Measurements from ENCODE around the gene POLH. TPM values are rescaled to one million over a fixed set of nuclear protein-coding genes. Genes with fewer than 3 reads are reported as not detected.

The POLH gene
- total RNA-seq, 1 donor from 2014 or later = 26.7 TPM

- DNase-seq (ENCODE audit: low read depth) = peak; percentile 32
These were observed 28.2 kb downstream of the POLH start for GRCh38 chr6:43604174-43604573.

DNA sequence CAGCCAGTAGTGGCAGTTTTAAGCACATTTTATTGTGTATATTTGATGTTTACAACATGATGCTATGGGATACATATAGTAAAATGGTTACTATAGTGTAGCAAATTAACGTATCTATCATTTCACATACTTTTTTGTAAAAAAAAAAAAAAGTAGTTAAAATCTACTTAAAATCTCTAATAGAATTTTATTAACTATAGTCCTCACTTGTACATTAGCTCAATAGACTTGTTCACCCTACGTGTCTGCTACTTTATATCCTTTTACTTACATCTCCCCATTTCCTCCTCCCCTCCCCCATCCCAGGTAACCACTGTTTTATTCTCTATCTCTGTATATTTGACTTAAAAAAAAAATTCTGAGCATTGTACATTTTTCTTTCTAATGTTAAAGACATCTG lies 30.0 kb downstream of the POLH start:
- DNase-seq (ENCODE audit: low read depth) = no peak

DNA sequence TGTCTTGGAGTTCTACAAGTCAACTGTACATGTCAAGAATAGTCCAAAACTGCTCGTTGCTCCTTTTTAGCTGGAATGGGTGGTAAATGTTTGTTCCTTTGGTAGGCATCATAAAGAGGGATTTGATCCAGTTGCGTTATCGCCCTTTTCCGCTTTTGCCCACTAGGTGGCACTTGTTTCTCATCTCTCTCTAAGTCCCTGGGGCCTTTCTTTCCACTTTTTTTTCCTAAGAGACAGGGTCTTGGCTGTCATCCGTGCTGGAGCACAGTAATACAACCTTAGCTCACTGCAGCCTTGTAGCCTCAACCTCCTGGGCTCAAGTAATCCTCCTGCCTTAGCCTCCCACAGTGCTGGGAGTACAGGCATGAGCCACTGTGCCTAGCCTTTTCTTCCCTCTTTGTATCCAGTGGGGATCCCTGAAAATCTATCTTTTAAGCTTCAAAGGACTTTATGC lies 32.4 kb downstream of the POLH start:
- DNase-seq (ENCODE audit: low read depth) = peak; percentile 80

DNA sequence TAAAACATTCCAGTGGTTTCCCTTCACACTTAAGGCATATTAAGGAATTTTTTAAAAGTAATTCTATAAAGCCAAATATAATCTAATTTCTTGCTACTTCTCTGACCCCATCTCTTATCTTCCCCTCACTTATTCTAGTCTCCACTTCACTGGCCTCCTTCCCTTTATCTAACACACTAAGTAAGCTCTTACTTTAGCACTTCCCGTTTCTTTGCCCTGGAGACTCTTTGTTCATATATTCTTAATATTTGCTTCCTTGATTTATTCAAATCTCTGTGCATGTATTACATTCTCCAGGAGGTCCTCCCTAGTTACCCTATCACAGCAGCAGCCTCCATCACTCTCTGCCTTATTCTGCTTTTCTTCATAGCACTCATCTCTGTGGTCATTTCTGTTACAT lies 32.8 kb downstream of the POLH start:
- DNase-seq (ENCODE audit: low read depth) = no peak

DNA sequence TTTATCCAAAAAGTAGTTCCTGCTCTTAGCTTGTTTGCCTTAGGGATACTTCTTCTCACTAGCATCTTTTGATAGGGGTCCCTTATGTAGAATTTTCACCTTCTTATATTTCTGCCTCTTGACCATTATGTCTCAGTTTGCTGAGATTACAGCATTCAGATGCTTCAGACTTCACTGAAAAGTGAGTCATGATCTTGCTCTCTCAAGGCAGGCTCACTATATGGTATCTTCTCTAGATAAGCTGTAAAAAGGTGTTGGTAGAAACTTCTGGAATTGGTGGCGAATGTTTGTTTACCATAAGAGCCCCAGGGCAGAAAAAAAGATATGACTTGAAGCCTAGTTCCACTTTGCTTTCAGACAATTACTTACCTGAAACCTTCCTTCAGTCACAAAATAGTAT lies 33.4 kb downstream of the POLH start:
- DNase-seq (ENCODE audit: low read depth) = no peak

- no peak for DNase-seq (ENCODE audit: low read depth)
These were observed 34.4 kb downstream of the POLH start for GRCh38 chr6:43610431-43610830.

- DNase-seq (ENCODE audit: low read depth) = no peak
These were observed 37.9 kb downstream of the POLH start for GRCh38 chr6:43613721-43614395.

GRCh38 chr6:43614396-43614730 lies 38.4 kb downstream of the POLH start:
- DNase-seq (ENCODE audit: low read depth) = no peak

DNA sequence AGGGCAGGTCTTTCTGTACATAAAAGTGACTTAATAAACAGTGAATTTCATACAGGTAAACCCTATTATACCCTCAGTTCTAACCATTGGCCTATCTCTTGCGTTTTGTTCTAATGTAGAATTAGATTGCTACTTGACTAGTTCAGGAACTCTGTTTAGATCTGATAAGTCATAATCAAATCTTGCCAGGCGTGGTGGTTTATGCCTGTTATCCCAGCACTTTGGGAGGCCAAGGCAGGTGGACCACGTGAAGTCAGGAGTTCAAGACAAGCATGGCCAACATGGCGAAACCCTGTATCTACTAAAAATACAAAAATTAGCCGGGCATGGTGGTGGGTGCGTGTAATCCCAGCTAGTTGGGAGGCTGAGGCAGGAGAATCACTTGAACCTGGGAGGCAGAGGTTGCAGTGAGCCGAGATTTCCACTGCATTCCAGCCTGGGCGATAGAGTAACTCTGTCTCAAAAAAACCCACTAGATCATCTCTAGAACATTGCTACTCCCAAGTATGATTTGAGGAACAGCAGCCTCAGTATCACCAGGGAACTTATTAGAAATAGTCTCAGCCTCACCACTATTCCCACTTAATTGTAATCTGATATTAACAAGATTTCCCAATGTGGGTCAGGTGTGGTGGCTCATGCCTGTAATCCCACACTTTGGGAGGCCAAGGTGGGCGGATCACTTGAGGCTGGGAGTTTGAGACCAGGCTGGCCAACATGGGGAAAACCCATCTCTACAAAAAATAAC lies 40.9 kb downstream of the POLH start:
- DNase-seq (ENCODE audit: low read depth) = peak; percentile 17

DNA sequence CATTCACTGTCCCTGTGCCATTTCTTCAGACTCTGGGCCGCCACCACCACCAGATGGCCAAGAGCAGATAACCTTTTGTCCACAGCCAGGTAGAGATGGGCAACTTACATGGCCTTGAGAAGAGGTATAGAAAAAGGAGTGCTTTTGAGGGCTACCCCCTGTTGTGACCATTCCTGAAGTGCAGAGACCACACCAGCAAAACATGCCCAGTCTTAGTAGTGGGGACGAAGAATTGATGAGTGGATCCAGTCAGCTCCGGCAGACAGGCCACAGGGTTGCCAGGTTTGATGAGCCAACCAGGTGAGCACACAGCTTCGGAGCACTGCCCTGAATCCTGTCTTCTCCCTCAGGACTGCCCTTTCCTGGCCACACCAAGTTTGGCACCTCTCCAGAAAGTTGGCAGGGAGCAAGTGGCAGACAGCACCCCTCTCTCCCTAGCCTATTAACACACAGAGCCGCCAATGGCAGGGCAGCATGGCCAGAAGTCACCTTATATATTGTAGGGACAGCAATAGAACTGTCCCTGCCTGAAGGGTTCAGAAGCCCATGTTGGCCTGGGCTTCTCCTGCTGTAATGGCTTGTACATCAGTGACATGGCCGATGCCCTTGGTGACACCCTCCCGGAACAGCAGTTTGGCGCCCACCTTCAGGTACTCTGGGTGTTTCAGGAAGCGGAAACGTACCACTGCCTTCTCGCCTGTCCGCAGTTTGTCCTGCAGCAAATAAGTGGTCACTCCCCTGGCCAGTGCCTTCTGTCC lies 45.3 kb downstream of the POLH start:
- peak; percentile 12 for DNase-seq (ENCODE audit: low read depth)

DNA sequence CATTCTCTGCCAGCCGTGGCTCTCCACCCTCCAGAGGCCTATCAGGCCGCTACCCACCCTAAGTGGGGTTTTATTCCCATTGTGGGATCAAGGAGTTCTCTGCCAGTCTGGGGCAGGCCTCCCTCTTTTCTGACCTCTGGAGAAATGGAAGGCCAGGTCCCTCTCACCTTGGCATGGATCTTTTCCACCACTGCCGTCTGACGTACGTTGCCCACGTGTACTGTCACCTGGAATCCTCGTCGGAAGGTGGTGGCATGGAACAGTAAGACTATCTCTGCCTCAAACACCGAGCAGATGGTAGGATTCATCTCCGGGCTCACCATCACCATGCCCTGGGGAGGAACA lies 45.8 kb downstream of the POLH start:
- no peak for DNase-seq (ENCODE audit: low read depth)

GRCh38 chr6:43622541-43622940 lies 46.6 kb downstream of the POLH start:
- DNase-seq (ENCODE audit: low read depth) = no peak

- peak; percentile 26 for DNase-seq (ENCODE audit: low read depth)
These were observed 48.1 kb downstream of the POLH start for GRCh38 chr6:43623880-43624785.

GRCh38 chr6:43624786-43625288 lies 48.9 kb downstream of the POLH start:
- no peak for DNase-seq (ENCODE audit: low read depth)

DNA sequence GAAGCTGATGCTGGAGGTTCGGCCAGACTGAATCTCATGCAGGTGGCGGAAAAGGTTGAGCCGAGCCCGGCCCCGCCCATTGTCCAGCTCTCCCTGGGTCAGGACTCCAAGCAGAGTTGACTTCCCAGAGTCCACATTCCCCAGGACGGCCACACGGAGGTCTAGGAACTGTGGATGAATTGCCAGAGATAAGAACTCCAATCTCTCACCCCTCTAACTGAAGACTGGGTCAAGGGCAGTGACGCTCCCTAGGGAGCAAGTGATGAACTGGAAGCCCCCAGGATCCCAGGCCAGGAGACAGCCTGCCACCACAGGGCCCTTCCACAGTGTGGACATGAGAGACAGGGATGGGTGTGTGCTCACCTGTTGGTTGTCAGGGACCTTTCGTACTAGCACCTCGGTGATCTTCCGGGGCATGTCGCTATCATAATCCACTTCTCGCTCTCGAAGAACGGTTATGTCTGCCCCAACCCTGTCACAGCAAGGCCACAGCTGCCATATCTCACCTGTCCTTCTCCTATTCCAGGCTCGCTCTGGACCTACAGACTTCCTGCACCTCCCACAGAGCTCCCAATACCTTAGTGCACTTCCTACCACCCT lies 49.5 kb downstream of the POLH start:
- DNase-seq (ENCODE audit: low read depth) = no peak

DNA sequence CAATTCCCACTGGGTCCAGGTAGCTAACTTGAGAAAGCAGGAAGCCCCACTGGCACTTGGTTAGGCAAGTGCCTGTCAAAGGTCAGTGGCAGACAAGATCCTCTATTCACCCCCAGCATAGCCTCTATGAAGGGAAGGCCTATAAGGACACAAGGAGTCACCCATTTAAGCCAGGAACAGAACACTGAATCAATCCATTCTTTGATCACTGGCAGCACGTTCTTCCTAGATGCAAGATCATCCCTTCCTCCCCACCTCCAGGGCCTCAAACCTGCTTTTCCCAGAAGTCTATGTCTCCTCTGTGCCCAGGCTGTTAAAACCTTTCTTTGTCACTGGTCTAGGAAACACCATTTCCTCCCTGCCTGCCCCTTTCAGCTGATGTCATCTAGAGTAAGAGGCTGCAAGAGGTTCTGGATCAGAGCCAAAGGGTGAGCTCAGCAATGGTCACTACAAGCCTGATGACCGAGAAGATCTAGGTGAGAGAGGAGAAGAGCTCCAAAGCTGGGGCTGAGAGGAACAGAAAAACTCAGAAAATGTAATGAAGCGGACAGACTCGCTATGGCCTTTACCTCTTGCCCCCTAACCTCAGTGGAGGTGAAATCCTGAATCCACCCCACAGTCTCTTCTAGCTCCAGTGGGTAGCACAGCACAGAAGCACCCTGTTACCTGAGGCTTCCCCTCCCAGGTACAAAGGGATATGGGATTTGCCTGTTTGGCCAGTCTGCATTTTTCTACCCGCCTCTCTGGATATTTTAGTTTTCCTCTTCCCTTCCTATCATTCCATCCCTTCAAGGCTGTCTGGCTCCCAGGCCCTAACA lies 51.2 kb downstream of the POLH start:
- peak; percentile 85 for DNase-seq (ENCODE audit: low read depth)

GRCh38 chr6:43628393-43629103 lies 52.6 kb downstream of the POLH start:
- peak; percentile 60 for DNase-seq (ENCODE audit: low read depth)

DNA sequence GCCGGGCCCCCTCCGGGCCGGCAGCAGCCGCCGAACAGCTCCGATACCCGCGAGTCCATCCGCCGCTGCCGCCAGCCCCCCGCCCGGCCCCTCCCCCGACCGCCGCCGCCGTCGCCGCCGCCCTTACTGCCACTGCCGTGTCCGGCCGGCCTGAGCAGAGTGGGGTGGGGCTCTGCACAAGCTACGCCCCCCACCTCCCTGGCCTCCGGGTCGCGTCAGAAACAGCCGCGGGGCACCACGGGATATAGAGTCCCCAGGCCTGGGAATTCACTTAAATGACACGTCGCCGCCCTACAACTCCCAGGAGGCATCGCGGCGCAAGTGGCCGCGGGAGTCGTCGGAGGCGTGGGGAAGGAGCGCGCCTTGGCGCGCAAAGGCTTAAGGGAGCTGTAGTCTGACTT lies 53.1 kb downstream of the POLH start, which contains the start of gene GTPBP2:
GTPBP2 (minus strand) TSS at position 161 of the 401 bp plus-strand sequence; CDS start at position 59, 102 bp downstream.
- peak; percentile 99 for DNase-seq (ENCODE audit: low read depth)

Data from myocyte (in vitro differentiated cells).